T-helper 2 cell (primary cell): ENCODE measurements around the gene NDUFA7.
"Not testable (repeated sequence)": the region's sequence is repeated elsewhere in the genome, so short reads cannot be mapped to it uniquely, and the experiment has no call there.

Experiments
- DNase-seq, 5 experiments: peaks; one replicate each; pipeline versions ENCODE4 v3.0.0 to v3.0.0-alpha.2; 2012 to 2022
- total RNA-seq, 2 donors: gene quantifications; one replicate each; lab custom pipeline; 2026; lab: John Stamatoyannopoulos, UW

NDUFA7 gene
- total RNA-seq = 0.94 to 1.3 reads per million in 2 donors

DNA sequence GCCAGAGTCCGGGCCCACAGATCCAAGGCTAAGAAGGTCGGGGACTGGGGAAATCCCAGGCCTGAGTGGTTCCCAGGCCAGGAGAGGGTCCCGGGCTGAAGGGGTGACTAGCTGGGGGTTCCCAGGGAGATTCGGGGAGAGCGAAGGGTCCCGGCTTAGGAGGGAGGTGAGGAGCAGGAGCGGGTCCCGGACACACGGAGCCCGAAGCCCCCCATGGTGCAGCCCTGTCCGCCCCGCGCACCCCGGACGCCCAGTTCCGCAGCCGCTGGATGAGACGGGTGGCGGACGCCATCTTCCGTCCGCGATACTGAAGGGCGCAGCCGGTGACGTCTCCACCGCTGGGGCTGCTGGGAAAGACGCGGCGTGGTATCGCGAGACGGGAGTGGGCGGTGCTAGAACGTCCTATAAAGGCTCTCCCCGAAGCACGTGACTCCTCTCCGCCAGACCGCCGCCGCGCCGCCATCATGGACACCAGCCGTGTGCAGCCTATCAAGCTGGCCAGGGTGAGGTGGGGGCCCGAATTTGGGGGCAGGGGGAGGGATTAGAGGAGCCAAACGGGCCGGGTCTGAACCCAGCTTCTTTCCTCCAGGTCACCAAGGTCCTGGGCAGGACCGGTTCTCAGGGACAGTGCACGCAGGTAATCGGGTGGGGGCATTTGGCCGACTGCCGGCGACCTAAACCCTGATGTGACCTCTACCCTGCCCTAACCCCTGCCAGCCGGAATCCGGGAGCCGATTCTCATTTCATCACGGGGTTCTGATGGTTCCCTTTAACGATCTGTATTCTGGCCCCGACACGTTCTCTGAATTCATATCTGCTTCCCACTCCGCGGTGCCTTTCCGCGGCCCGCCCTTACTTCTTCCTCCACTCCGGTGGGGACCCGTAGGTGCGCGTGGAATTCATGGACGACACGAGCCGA lies at the start of gene NDUFA7, which contains the start of gene RPS28:
TSS of gene NDUFA7 (minus strand) at position 309 of the 919 bp plus-strand sequence. CDS start at position 292, 17 bp downstream.
TSS of gene RPS28 (plus strand) at position 430 of the 919 bp plus-strand sequence. CDS start at position 465, 35 bp downstream.
- DNase-seq = peak; percentile 93 to 97 (median 95)

DNA sequence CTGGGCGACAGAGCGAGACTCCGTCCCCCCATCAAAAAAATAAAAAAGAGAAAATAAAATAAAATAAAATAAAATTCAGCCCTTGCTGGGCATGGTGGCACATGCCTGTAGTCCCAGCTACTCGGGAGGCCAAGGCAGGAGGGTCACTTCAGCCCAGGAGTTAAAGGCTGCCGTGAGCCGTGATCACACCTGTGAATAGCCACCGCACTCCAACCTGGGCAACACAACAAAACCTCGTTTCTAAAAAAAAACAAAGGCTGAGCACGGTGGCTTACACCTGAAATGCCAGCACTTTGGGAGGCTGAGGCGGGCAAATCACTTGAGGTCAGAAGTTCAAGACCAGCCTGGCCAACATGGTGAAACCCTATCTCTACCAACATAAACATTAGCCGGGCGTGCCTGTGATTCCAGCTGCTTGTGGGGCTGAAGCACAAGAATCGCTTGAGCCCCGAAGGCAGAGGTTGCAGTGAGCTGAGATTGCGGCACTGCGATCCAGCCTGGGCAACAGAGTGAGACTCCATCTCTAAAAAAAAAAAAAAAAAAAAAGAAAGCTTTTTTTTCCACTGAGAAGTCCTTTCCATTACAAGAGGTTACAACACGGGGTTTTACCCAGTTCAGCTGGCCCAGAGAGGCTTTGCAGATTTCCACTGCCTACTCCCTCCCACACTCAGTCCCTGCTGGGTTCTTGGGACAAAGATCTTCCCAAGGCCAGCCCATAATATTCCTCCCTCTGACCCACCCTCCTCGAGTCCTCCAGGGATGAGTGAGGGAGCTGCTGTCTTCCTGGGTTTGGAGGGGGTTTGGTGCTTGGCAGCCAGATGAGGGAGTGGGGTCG lies 49.2 kb upstream of the NDUFA7 start:
- DNase-seq = no peak

DNA sequence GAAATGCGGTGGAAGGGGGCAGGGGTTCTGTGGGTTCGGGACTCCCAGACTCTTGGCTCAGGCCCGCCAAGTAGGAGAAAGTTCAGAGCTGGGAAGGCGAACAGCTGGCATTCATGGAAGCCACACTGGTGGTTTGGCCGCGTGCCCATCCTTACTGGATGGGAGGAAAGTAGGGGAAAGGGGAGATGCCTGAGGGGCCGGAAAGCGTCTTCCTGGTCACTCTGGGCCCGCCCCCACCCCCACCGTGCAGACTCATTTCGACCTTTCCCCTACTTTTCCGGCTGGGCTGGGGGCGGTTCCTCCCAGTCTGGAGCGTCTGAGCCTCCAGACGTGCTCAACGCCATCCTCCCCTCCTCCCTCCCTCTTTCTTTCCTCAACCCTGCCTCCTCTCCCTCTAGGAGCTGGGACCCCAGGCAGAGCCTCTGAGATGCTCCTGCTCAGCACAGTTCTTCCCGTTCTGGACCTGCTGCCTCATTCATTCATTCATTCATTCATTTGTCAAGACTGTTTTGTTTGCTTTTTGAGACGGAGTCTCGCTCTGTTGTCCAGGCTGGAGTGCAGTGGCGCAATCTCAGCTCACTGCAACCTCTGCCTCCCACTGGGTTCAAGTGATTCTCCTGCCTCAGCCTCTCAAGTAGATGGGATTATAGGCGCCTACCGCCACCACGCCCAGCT lies 46.3 kb upstream of the NDUFA7 start:
- DNase-seq = no peak

DNA sequence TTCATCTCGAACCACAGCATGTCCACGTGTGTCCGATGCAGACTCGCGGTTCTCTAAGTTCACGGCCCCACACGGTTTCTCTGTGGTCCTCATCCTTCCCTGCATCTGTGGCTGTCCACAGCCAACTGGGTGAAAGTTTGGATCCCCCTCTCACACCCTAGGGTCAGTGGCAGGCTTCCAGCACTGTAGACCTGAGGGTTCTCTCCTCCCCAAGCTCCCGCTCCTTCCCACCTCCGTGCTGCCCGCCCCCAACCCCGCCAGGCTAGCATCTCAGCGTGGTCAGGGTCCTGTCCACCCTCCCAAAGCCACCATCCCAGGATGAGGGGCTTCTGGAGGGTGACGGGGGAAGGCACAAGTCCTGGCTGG lies 45.8 kb upstream of the NDUFA7 start:
- no peak for DNase-seq

DNA sequence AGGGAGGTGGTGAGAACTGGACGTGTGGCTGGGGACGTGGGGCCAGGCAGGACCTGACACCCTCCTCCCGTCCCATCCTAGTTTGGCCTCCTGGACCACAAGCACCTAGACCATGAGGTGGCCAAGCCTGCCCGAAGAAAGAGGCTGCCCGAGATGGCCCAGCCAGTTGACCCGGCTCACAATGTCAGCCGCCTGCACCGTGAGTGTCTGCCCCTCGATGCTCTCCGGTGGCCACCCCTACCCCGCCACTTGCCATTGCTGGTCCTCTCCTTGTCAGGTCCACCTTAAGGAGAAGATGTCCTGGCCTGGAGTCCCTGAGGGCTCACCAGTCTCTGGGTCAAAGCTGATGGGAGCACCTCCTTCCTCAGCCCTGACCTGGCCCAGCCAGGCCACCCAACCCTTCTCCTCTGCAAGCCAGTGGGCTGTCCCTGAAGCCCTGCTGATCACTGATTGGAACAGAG lies 45.0 kb upstream of the NDUFA7 start:
- DNase-seq = no peak

DNA sequence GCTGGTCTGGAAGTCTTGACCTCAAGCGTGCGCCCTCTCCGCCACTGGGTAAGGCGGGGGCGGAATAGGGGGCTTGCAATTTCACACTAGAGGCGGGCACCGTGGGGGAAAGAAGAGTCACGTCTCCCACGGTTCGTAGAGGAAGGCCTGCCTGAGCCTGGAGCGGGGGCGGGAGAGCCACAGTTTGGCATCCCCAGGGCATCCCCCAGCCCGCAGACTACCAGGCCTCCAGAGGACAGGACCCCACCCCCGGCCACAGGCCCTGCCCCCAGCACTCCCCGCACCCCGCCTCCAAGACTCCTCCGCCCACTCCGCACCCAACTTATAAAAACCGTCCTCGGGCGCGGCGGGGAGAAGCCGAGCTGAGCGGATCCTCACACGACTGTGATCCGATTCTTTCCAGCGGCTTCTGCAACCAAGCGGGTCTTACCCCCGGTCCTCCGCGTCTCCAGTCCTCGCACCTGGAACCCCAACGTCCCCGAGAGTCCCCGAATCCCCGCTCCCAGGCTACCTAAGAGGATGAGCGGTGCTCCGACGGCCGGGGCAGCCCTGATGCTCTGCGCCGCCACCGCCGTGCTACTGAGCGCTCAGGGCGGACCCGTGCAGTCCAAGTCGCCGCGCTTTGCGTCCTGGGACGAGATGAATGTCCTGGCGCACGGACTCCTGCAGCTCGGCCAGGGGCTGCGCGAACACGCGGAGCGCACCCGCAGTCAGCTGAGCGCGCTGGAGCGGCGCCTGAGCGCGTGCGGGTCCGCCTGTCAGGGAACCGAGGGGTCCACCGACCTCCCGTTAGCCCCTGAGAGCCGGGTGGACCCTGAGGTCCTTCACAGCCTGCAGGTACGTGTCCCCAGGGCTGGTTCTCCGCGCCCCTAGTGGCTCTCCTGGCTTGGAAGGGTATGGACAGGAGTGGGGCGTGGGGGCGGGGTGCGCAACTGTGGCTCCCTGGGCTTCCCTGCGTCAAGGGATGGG lies 42.9 kb upstream of the NDUFA7 start, which contains the start of gene ANGPTL4:
TSS of gene ANGPTL4 (plus strand) at position 353 of the 969 bp plus-strand sequence. CDS start at position 520, 167 bp downstream.
- peak in 4 of 5 experiments; percentile 10 to 84 (median 17) for DNase-seq

DNA sequence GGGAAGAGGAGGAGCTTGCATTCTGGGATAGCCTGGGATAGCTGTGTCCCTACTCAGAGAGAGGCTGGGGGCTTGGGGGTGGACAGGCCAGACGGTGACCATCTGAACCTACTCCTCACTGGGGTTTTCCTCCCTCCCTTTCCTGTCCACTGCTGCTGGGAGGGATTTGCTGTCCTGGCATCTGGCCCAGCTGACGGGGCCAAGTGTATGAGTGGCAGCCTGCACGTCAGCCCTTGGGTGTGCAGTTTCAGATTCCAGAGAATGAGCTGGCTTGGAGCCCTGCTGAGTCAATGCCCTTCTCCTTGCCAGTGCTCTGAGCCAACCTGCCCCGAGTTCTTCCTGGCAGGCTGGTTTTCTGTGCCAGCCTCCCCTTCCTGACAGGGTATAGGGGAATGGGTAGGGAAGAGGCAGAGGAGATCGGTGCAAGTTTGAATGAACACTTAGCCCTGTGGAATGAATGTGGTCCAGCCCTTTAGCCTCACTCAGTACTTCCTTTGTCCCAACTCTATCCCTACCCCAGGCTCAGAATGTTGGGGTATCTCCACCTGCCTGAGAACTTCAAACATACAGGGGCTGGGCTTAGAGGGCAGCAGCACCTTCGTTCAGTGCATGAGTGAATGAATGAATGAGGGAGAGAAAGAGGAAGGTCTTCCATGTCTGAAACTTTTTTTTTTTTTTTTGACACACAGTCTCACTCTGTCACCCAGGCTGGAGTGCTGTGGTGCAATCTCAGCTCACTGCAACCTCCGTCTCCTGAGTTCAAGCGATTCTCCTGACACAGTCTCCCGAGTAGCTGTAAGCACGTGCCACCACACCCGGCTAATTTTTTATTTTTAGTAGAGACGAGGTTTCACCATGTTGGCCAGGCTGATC lies 41.0 kb upstream of the NDUFA7 start:
- DNase-seq = peak in 1 of 5 experiments; percentile 46

DNA sequence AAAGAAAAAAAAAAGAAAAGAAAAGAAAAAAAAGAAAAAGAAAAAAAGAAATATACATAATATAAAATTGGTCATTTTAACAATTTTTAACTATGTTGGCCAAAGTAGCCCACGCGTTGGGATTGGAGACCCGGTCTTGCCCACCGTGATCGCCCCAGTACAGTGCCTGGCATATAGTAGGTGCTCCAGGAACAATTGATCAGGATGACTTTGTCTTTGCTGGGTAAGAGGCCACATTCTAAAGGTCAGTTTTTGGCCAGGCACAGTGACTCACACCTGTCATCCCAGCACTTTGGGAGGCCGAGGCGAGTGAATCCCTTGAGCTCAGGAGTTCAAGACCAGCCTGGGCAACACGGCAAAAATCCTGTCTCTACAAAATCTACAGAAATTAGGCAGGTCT lies 39.0 kb upstream of the NDUFA7 start:
- DNase-seq = no peak

DNA sequence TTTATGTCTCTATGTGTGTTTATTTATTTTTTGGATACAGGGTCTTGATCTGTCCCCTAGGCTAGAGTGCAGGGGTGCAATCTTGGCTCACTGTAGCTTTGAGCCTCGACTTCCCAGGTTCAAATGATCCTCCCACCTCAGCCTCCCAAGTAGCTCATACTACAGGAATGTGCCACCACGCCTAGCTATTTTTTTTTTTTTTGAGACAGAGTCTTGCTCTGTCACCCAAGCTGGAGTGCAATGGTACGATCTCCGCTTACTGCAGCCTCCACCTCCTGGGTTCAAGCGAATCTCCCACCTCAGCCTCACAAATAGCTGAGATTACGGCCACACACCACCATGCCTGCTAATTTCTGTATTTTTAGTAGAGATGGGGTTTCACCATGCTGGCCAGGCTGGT lies 37.8 kb upstream of the NDUFA7 start:
- no peak for DNase-seq

DNA sequence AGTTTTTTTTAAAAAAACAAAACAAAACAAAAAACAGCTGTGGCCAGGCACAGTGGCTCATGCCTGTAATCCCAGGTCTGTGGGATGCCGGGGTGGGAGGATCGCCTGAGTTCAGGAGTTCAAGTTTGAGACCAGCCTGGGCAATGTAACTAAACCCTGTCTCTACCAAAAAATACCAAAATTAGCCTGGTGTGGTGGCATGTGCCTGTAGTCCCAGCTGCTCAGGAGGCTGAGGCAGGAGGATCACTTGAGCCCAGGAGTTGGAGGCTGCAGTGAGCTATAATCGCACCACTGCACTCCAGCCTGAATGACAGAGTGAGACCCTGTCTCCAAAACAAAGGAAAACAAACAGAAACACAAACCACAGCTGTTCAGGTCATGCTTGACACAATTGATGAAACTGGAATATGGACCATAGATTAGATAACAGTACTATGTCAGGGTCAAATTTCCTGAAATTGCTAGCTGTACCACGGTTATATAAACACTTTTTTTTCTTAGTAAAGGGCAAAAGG lies 35.9 kb upstream of the NDUFA7 start:
- no peak for DNase-seq

DNA sequence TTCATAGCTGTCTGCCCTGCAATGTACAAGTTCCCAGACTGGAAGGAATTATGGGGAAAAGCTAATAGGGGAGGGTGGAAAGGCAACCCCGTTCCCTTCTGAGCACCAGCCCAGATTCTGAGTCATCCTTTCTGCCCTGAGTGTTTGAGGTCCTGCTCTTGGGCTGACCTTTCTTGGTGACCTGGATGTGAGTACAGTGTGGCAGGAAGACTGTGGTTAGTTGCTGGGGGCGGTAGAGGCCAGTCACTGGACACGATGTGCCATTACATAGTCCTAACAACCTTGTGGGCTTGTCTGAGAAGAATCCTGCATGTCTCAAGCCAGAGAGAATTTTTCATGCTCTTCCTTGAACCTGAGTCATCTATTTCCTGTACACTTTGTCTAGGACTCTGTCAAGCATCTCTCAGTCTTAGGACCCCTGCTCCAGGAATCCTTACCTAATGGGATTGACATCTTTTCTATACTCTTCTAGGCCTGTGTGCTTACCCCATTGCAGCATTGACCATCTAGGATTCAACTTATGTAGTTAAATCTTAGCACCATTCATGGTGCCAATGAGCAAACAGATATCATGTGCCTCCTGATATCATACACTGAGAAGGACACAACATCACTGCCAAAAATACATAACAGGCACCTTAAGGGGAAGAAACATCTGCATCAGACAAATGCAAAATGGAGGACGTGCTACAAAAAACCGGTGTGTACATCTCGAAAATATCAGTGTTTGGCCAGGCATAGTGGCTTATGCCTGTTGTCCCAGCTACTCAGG lies 34.6 kb upstream of the NDUFA7 start:
- DNase-seq = no peak

DNA sequence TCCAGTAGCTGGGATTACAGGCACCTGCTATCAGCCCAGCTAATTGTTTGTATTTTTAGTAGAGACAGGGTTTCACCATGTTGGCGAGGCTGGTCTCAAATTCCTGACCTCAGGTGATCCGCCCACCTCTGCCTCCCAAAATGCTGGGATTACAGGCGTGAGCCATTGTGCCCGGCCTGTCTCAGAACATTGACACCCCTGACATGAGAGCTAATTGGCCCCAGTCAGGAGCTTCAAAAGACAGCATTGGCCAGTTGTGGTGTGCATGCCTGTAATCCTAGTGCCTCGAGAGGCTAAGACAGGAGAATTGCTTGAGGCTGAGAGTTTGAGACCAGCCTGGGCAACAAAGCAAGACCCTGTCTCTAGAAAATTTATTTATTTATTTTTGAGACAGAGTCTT lies 31.7 kb upstream of the NDUFA7 start:
- not testable (repeated sequence) for DNase-seq

DNA sequence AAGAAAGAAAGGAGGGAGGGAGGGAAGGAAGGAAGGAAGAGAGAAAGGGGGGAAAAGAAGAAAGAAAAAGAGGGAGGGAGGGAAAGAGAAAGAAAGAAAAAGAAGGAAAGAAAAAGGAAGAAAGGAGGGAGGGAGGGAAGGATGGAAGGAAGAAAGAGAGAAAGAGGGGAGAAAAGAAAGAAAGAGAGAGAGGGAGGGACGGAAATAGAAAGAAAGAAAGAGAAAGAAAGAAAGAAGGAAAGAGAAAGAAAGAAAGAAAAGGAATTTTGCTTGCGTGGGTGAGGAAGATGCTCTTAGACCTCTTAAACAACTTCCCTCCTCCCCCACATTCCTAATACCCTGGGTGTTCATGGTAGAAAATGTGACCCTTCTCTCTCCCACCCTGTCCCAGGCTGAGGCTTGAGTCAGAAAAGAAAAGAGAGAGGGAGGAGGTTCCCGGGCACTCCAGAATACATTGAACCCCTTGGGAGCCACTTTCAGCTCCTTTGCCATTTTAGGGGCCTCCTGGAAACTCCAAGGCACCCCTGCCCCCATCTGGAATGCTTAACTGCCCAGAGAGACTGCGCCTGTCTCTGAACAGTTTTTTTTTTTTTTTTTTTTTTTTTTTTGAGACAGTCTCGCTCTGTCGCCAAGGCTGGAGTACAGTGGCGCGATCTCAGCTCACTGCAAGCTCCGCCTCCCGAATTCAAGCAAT lies 31.1 kb upstream of the NDUFA7 start:
- DNase-seq = no peak

DNA sequence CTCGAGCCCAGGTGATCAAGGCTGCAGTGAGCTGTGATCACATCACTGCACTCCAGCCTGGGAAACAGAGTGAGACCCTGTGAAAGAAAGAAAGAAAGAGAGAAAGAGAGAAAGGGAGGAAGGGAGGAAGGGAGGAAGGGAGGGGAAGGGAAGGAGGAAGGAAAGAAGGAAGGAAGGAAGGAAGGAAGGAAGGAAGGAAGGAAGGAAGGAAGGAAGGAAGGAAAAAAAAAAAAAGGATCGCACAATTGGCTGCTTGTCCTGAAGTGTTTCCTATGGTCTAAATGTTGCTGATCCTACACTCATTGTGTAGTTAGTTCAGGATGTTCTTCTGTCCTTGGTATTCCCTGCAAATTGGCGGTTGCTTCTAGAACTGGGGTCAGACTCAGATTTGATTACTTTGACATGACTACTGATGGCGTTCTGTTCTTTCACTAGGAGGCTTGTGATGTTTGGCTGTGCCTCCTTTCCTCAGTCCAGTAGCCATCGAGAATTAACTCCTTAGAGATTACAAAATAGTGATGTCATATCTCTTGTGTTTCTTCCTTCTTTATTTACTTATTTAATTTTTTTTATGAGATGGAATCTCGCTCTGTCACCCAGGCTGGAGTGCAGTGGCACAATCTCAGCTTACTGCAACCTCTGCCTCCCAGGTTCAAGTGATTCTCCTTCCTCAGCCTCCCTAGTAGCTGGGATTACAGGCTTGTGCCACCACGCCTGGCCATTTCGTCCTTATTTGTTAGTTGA lies 28.6 kb upstream of the NDUFA7 start:
- DNase-seq = not testable (repeated sequence)

DNA sequence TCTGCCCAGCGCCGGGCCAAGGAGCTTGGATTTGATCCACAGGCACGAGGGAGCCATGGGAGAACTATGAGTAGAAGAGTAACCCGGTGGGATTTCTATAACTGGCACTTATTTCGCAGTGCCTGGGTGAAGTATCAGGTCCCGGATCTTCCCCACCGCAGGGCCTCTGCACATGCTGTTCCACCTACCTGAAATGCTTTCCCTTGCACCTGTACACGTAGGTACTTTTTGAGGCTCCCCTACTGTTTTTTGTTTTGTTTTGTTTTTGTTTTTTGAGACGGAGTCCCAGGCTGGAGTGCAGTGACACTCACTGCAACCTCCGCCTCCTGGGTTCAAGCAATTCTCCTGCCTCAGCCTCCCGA lies 22.3 kb upstream of the NDUFA7 start:
- DNase-seq = no peak

DNA sequence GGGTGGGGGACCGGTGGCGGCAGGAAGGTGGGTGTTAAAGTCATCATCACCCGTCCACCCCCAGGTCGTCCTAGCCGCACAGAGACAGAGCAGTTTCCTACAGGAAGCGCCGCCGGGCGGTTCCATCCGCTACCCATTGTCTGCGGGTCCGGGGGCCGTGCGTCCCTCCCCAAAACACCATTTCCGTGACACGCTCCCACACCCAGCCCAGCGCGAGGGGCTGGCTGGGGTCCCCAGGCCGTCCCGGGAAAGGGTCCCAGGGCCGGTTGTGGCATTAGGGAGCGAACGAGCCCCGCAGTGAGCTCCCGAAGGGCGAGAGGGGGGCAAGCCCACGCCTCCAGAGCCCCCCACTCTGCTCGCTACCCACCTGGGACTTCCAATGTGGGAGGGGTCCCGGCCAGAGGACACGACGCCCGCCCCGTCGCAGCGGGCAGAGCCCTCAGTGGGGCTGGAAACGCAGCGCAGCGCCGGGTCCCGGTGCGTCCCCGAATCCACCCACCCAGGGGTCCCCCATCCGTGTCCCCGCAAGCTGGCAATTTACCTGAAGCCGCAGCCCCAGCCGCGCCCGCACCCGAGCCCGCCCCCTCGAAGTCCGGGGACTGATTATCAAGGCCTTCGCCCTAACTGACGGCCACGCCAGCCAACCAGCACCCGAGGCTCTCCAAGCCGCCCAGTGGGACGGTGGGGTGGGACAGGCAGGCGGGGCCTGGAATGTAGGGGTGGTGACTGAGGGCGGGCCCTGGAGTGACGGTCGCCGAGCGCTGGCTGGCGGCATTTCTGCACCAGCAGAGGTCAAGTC lies 21.7 kb upstream of the NDUFA7 start, which contains the start of gene KANK3:
TSS of gene KANK3 (minus strand) at position 579 of the 799 bp plus-strand sequence. CDS start 5,434 bp downstream, outside the sequence.
- peak; percentile 82 to 96 (median 90) for DNase-seq

DNA sequence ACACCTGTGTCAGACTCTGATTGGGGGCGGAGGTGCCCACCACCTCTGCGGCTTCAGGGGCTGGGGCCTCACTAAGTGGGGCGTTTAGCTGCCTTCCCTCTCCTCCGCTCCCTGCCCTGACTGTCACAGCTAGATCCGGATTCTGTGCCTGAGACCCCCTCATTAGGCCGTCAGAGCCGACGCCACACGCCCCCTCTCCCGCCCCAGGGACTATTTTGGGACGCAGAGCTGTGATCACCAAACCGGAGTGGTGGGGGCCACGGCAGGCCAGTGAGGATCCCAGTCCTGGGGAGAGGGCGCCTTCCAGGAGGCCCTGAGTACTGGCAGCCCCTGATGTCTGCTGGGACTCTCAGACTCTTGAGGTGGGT lies 21.1 kb upstream of the NDUFA7 start:
- no peak for DNase-seq
